G401 (cell line): ENCODE measurements around the gene TBATA. TPM values are rescaled to one million over a fixed set of nuclear protein-coding genes. Genes with fewer than 3 reads are reported as not detected.

Experiments
- DNase-seq: peaks from one replicate; pipeline ENCODE4 v3.0.0-alpha.2; 2015; ENCODE audit warnings: low spot score
- in situ Hi-C: cut with HindIII; loops from 2 replicates; pipeline ENCODE4 v1.10.0; 2016; ENCODE audit warnings: low sequenced_read_pairs, mixed read lengths
- total RNA-seq: library from RNA; depleted of rRNA; stranded (reverse); fragments of >200 nt; shearing (Covaris generic); gene quantifications from 2 replicates; pipeline ENCODE4 v1.2.3, GENCODE V29; 2014; rRNA removed

TBATA gene
- not detected in 2 replicates for total RNA-seq

- DNase-seq = no peak
- in situ Hi-C loops = no loop called here
These were observed at the start of gene TBATA for GRCh38 chr10:70785190-70785589. Gene TBATA (minus strand): TSS chr10:70785377. CDS start chr10:70783379, 1,998 bp downstream.

GRCh38 chr10:70834441-70835151, 49.4 kb upstream of the TBATA start:
- in situ Hi-C loops = no loop called here

GRCh38 chr10:70834021-70834420, 48.8 kb upstream of the TBATA start:
- no peak for DNase-seq
- in situ Hi-C loops = no loop called here

More at GRCh38 chr10:70834441-70835151, 49.4 kb upstream of the TBATA start:
- DNase-seq = no peak

- in situ Hi-C loops = no loop called here
These were observed 48.4 kb upstream of the TBATA start for GRCh38 chr10:70833601-70834000.

GRCh38 chr10:70832852-70833528, 47.8 kb upstream of the TBATA start:
- in situ Hi-C loops = no loop called here
- no peak for DNase-seq

More at GRCh38 chr10:70833601-70834000, 48.4 kb upstream of the TBATA start:
- no peak for DNase-seq

GRCh38 chr10:70832221-70832620, 47.0 kb upstream of the TBATA start:
- in situ Hi-C loops = no loop called here
- no peak for DNase-seq

GRCh38 chr10:70830164-70830563, 45.0 kb upstream of the TBATA start:
- DNase-seq = no peak
- in situ Hi-C loops = no loop called here

GRCh38 chr10:70829543-70829942, 44.4 kb upstream of the TBATA start:
- in situ Hi-C loops = no loop called here
- no peak for DNase-seq

- DNase-seq = no peak
- in situ Hi-C loops = no loop called here
These were observed 43.7 kb upstream of the TBATA start for GRCh38 chr10:70828923-70829322.

- no peak for DNase-seq
- in situ Hi-C loops = no loop called here
These were observed 42.0 kb upstream of the TBATA start for GRCh38 chr10:70827086-70827757.

GRCh38 chr10:70822076-70822820, 37.1 kb upstream of the TBATA start:
- DNase-seq = no peak
- in situ Hi-C loops = no loop called here

- peak; percentile 30 for DNase-seq
- in situ Hi-C loops = no loop called here
These were observed 36.0 kb upstream of the TBATA start for GRCh38 chr10:70820976-70821750.

- DNase-seq = peak; percentile 83
- in situ Hi-C loops = no loop called here
These were observed 31.2 kb upstream of the TBATA start for GRCh38 chr10:70816220-70816894.

GRCh38 chr10:70815504-70816219, 30.5 kb upstream of the TBATA start, which contains the start of gene SGPL1:
Gene SGPL1 (plus strand): TSS chr10:70815948. CDS start chr10:70816854, 906 bp downstream.
- in situ Hi-C loops = no loop called here
- DNase-seq = peak; percentile 63

GRCh38 chr10:70814126-70814525, 28.9 kb upstream of the TBATA start:
- in situ Hi-C loops = no loop called here
- no peak for DNase-seq

GRCh38 chr10:70812814-70813213, 27.6 kb upstream of the TBATA start:
- DNase-seq = peak; percentile 82
- in situ Hi-C loops = no loop called here

- in situ Hi-C loops = no loop called here
- DNase-seq = no peak
These were observed 26.7 kb upstream of the TBATA start for GRCh38 chr10:70811881-70812280.
